T-helper 1 cell (primary cell): Measurements from ENCODE around the gene NRDE2.
"Not testable (repeated sequence)": the region's sequence is repeated elsewhere in the genome, so short reads cannot be mapped to it uniquely, and the experiment has no call there.

Source experiments
- DNase-seq, 5 donors: peaks; one replicate each; pipeline ENCODE4 v3.0.0-alpha.2; 2012 to 2020

NRDE2 gene

DNA sequence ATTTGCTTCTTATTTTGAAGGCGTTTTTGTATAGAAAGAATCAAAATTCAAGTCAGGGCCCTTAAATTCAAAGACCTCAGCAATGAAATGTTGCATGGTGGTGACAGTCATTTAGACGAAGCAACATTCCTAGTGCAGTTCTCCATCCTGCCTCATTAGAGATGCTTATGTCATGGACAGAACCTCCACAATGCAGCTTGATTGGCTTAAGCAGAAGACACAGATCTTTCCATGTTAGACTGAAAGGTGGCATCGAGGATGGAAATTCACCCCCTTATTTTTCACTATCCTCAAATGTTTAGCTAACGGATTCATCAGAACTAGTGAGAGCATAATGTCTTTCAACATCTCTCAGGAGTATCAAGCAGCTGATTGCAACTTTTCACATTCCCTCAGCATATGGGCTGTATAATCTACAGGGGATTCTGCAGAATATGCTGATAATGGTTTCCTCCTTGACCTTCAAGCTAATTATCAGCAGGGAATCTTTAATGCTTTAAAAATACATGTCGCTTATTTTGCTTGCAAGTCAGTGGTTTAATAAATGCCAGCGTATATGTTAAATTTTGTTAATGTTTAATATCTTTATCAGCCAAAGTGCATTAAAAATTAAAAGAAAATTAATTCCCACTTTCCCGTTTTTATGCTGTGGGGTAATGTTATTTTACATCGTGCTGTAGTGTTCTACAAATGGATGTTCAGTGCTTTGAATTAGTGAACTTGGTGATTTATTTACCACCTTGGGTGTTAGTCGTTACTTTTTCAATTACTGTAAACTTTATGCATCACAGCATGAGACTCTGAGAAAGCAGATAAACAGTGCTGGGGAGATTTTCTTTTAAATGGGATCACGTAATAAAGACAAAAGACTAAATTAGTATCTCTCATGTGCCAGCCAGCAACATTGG, 12.8 kb upstream of the NRDE2 start:
- no peak for DNase-seq

GRCh38 chr14:90342327-90342726, 10.6 kb upstream of the NRDE2 start:
- no peak for DNase-seq

GRCh38 chr14:90341784-90342183, 10.0 kb upstream of the NRDE2 start:
- no peak for DNase-seq

- not testable (repeated sequence) for DNase-seq
Measured at GRCh38 chr14:90341232-90341631, 9.5 kb upstream of the NRDE2 start.

- DNase-seq = no peak
Measured at GRCh38 chr14:90336985-90337384, 5.2 kb upstream of the NRDE2 start.

DNA sequence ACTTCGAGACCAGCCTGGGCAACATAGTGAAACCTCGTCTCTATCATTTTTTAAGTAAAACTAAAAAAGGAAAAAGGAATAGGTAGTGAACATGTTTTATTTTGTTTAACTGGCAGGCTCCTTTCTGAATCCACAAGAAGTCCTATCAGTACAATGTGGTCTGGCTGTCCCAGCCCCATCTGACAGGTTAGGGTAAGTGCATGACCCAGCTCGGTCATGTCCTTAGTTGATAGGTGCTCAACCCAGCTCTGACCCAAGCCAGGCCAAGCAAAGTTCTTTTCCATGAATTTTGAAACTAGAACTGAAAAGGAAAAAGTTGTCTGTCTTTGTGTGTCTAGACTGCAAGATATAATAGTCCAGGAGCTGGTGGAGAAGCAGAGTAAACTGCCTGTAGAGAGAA, 4.7 kb upstream of the NRDE2 start:
- DNase-seq = no peak

DNA sequence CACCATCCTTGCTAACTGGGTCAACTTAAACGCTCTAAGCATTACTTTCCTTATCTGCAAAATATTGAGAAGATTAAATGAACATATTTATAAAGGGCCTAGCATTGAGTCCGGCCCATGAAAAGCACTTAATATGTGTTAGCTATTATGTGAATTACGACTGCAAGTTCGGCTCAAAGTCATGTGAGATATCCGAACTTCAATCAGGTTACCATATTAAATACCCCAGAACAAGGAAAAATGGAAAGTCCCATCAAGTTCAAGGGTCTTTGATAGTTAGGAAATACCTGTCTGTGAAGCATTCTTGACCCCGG, 487 bp upstream of the NRDE2 start:
- no peak for DNase-seq

DNA sequence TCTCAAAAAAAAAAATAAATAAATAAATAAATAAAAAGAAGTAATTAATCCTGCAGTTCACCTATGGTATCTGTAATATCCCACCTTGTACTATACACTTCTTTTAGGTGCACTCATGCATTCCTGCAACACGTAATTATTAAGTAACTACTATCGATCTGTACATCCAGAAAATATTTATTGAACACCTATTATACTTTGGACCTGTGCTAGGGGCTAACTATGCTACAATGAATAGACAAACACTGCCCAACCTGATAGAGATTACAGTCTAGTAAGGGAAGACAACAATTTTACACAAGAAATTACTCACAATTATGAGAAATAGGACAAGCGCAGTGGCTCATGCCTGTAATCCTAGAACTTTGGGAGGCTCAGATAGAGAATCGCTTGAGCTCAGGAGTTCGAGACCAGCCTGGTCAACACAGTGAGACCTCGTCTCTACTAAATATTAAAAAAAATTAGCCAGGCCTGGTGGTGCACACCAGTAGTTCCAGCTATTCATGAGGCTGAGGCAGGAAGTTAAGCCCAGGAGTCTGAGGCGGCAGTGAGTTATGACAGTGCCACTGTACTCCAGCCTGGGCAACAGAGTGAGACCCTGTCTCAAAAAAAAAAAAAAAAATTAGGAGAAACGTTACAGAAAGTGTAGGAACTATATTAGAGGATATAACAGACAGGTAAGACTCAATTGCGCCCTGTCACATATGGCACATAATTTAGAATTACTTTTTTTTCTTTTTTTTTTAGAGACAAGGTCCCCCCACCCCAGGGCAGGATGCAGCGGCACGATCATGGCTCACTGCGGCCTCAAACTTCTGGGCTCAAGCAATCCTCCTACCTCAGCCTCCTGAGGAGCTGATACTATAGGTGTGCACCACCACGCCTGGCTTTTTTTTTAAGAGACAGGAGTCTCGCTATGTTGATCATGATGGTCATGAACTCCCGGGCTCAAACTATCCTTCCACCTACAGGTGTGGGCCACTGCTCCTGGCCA, 1.2 kb downstream of the NRDE2 start:
- no peak for DNase-seq

DNA sequence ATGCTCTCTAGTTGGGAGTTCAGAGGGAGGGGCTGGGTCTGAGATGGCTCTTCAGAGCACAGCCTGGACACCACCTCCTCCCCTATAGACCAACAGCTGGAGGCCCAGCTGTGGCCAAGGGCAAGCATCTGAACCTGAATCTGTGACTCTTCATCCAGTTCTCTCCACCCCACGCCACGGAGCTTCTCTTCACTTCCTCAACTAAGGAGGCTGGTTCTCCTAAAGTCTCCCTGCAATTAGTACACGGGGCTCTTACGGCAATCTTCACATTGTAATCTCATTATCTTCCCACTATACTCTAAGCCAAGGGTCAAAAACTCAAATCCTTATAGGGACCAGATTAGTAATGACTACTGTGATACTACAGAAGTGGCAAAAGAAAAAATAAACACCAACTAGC, 9.8 kb downstream of the NRDE2 start:
- no peak for DNase-seq

DNA sequence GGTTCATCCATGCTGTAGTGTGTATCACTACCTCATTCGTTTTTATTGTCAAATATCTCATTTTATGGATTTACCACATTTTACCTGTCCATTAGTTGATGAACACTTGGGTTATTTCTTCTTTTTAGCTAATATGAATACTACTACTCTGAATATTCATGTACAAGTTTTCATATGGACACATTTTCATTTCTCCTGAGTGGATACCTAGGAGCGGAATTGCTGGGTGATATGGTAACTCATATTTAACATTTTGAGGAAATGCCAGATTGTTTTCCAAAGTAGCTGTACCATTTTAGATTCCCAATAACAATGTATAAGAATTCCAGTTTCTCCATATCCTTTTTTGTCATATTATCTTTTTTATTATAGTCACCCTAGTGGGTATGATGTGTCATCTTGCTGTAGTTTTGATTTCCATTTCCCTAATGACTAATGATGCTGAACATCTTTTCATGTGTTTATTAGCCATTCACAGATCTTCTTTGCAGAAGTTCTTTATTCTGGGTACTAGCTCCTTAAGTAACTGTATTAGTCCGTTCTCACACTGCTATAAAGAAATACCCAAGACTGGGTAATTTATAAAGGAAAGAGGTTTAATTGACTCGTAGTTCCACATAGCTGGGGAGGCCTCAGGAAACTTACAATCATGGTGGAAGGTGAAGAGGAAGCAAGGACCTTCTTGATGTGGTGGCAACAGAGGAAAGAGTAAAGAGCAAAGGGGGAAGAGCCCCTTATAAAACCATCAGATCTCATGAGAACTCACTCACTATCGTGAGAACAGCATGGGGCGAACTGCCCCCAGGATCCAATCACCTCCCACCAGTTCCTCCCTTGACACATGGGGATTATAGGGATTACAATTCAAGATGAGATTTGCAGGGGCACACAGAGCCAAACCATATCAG, 11.9 kb downstream of the NRDE2 start:
- no peak for DNase-seq

DNA sequence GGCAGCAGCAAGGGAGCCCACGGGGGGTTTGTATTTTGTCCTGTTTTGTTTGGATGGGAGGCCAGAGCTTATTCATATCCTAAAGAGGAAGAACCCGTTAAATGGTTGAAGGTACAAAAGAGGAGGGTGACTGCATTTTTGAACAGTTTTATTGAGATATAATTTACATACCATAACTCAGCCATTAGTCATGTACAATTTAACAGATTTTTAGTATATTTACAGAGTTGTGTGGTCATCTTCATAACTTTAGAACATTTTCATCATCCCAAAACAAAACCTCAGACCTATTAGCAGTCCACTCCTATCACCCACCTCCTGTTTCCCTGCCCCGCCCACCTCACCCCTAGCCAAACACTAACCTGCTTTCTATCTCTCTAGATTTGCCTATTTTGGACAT, 12.6 kb downstream of the NRDE2 start:
- DNase-seq = no peak

- no peak for DNase-seq
Measured at GRCh38 chr14:90318016-90318415, 13.7 kb downstream of the NRDE2 start.

DNA sequence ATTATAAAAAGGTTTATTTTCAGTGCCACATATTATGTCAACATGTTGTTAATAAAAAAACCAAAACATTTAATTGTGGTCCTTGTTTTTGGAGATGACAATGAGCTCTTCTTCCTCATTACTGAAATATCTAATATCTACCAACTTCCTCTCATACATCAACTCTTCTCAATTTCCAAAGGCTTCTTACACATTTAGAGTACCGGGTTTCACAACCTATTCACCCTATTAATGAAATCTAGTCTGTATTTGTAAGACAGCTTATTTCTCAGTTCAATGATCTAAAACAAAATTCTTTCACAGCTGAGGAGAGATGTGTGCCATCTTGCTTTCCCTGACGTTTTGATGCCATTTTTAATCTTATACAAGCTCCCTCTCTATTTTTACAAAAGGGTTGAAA, 14.5 kb downstream of the NRDE2 start:
- DNase-seq = no peak

- no peak for DNase-seq
Measured at GRCh38 chr14:90308561-90308960, 23.2 kb downstream of the NRDE2 start.

DNA sequence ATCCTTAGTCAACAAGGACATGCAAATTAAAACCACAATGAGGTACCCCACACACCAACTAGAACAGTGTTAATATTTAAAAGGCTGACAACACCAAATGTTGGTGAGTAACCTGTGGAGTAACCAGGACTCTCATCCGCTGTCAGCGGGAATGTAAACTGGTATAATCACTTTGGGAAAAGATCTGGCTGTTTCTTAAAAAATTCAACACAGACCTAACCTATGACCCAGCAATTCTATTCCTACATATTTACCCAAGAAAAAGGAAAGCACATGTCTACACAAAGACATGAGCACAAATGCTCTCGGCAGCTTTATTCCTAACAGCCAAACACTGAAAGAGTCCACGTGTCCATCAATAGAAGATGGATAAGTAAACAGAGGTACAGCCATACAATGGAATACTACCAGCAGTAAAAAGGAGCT, 26.6 kb downstream of the NRDE2 start:
- DNase-seq = no peak

DNA sequence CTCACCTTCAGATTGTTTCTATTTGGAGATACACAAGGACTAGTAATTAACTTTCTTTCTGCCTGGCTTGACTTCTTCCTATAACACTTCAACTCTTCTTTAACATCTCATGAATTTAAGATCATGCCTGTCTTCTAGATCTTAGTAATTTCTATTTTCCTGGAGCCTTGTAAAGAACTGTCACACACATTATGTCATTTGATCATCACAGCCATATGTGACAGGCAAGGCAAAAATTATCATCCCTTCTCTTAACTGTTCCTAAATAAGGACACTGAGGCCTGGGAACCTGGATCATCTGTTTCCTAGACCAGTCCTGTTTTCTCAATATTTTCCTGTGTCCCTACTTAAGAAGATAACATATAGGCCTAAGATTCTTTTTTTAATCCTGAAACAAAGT, 27.2 kb downstream of the NRDE2 start:
- DNase-seq = no peak

DNA sequence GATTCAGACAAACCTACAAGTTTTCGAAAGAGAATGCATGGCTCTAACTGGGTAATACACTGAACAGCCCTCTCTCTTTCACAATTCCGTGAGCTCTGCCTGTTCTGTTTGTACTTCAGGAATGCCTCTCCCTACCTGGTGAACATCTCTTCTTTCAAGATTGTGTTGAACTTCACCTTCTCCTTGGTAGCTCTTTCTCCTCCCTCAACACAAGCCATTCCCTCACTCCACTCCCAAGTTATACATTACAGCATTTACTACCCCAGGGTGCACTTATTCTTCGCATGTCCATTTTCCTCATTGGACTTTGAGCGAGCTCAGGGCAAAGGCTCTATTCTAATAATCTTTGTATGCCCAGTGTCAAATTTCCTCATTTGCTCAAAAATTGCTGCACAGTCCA, 28.3 kb downstream of the NRDE2 start:
- DNase-seq = no peak

GRCh38 chr14:90302529-90303303, 29.0 kb downstream of the NRDE2 start:
- DNase-seq = no peak

- peak in 1 of 5 donors; percentile 10 for DNase-seq
Measured at GRCh38 chr14:90301668-90302090, 30.1 kb downstream of the NRDE2 start.

- DNase-seq = no peak
Measured at GRCh38 chr14:90301122-90301521, 30.6 kb downstream of the NRDE2 start.

DNA sequence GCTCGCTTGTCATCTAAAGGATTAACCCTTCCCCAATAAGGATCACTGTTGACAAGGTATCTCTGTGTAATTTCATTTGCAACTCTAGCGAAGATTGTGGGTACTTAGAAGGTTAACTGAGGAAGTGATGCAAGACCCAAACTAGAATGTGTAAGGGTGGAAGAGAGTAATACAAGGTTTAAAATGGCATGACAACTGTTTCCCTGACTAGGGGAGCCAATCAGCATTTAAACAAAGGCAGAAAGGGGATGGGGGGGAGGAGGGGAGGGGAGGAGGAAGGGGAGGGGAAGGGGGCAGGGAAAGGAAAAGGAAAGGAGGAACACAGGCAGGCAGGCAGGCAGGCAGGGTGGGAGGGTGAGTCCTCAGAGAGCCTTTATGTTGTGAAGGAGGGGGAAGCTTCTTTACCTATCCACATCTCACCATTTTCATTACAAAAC, 31.1 kb downstream of the NRDE2 start:
- DNase-seq = peak in 1 of 5 donors; percentile 27

GRCh38 chr14:90299408-90299807, 32.3 kb downstream of the NRDE2 start:
- no peak for DNase-seq
